NOMO-1 treated with dmso at 0.1 percent for 144 hours (cell line): ENCODE results near the gene SNX11.

Experiments
- DNase-seq: peaks from one replicate; lab custom pipeline; 2025; ENCODE audit not compliant: unreplicated experiment; lab: John Stamatoyannopoulos, UW

The SNX11 gene

DNA sequence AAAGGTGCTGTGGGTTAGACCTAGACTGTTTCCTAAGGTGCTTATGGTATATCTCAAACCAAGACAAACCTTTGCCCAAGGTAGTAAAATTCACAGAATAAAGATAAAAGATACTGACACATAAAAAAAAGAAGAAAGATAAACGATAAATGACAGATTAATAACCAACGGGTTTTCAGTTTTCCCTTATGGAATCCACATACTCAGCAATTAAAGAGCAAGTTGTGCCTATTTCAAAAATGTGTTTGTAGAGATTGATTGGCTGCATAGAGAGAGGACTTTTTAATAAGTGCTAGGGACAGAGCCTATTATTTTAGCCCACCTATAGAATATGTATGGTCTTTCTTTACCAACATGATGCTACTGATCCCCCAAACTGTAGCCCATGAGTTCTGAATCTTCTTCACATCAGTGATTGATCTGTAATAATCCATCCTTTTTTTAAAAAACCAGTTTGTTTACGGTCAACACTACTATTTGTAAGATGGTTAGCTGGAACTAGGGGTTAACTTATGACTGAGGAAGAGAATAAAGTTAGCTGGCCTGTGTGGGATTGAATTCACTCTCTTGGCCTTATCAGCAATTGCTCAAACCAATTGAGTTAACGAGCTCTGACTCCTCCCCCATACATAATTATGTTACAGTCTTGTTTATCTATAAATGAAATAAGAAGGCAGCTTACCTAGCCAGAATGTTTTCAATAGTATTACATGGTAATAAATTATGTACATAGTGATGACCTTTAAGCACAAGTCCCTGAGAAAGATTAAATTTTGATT is 53.8 kb downstream of the SNX11 start:
- no peak for DNase-seq

GRCh38 chr17:48162306-48162934 is 54.9 kb downstream of the SNX11 start:
- DNase-seq = no peak

DNA sequence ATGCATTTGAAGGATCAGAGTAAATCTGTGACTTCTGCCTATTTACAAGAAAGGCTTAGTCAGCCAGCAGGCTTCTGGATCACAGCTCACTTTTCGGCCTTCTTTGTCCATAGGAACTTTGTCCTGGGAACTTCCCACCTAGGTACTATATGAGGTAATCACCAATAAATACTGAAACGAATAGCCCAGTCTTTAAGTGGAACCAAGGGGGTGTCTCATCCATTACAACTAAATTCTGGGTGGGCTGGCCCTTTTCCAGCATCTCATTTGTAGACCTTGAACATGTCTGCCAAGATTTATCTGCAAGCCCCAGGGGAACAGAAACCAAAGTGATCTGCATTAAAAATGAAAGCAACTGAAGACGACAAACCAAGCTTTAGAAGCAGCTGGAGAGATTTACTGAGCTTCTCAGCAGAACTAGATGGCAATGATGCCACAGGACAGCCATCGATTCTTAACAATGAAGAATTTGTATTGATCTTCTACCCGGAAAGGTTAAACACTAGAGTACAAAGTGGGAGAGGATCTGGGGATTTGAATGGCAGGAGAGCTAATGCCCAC is 55.5 kb downstream of the SNX11 start:
- DNase-seq = no peak

- DNase-seq = no peak
Observed at GRCh38 chr17:48163809-48164208, 56.2 kb downstream of the SNX11 start.

DNA sequence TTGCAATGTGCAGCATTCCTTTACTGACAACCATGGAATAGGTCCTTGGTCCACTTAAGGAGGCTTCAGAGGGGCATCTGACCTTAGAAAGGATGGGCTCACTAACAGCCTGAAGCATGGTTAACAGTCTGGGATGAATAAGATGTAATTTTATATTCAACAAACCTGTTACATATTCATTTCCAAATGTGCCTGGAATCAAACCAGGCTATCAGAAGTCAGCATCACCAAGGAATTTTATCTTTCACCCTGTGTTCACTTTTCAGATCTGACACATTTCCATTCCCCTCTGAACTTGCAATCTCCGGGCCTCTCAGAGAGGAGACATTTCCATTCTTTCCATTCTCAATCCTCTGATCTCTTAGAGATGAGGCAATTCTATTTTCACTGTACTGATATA is 62.4 kb downstream of the SNX11 start:
- DNase-seq = no peak
